Epithelial cell of proximal tubule (primary cell): ENCODE data around the gene NEK1. TPM values are rescaled to one million over a fixed set of nuclear protein-coding genes. Genes with fewer than 3 reads are reported as not detected.

Experiments used
- DNase-seq: peaks from one replicate; pipeline ENCODE4 v3.0.0-alpha.2; 2011; ENCODE audit warnings: low read depth
- H3K4me3 ChIP-seq: 2 replicates; pipeline ENCODE4 v1.5.1; 2011; ENCODE audit warnings: low read depth, mild to moderate bottlenecking, low read length
- CTCF ChIP-seq: conservative IDR thresholded peaks from 2 replicates; pipeline ENCODE4 v1.5.1; 2012; ENCODE audit warnings: low read depth, mild to moderate bottlenecking, low read length
- total RNA-seq: library from RNA; depleted of rRNA; stranded (reverse); fragments of >200 nt; gene quantifications from 2 replicates; pipeline ENCODE4 v1.2.3, GENCODE V29; 2015

NEK1 gene
- total RNA-seq, 1 donor from 2014 or later: 8.0 TPM

GRCh38 chr4:169418846-169419245 is 193.5 kb downstream of the NEK1 start:
- TF ChIP-seq CTCF: no peak
- H3K4me3 ChIP-seq: no peak overlapping the region
- DNase-seq: no peak

- no peak for DNase-seq
- no peak overlapping the region for H3K4me3 ChIP-seq
- no peak for TF ChIP-seq CTCF
These were observed 194.6 kb downstream of the NEK1 start for GRCh38 chr4:169417629-169418282.

- no peak for TF ChIP-seq CTCF
These were observed 195.4 kb downstream of the NEK1 start for GRCh38 chr4:169416997-169417396.

GRCh38 chr4:169416461-169416860 is 195.9 kb downstream of the NEK1 start:
- no peak for TF ChIP-seq CTCF
- no peak for DNase-seq
- no peak overlapping the region for H3K4me3 ChIP-seq

More at GRCh38 chr4:169416997-169417396, 195.4 kb downstream of the NEK1 start:
- no peak for DNase-seq
- H3K4me3 ChIP-seq: no peak overlapping the region

- TF ChIP-seq CTCF: no peak
- no peak overlapping the region for H3K4me3 ChIP-seq
- DNase-seq: no peak
These were observed 197.5 kb downstream of the NEK1 start for GRCh38 chr4:169414913-169415312.

- H3K4me3 ChIP-seq: no peak overlapping the region
- no peak for DNase-seq
- TF ChIP-seq CTCF: no peak
These were observed 200.3 kb downstream of the NEK1 start for GRCh38 chr4:169412046-169412445.
